H1 (cell line): ENCODE data around the gene TWNK. TPM values are rescaled to one million over a fixed set of nuclear protein-coding genes. Genes with fewer than 3 reads are reported as not detected.

Source experiments
- CHD7 ChIP-seq: fragments of 300-600 bp; sonication (generic); IDR thresholded peaks from 2 replicates; pipeline ENCODE4 v1.7.1; 2012; ENCODE audit warnings: low read length, moderate library complexity, mild to moderate bottlenecking, inconsistent platforms; ENCODE audit not compliant: insufficient replicate concordance
- ZNF274 ChIP-seq: IDR thresholded peaks from 2 replicates; pipeline ENCODE4 v1.7.0; 2012; ENCODE audit warnings: low read length, borderline replicate concordance; ENCODE audit errors: extremely low read depth
- polyA plus RNA-seq, 7 experiments: library from polyadenylated mRNA; depleted of rRNA in 3 of 7; stranded (reverse) in 5 of 7; unstranded in 2 of 7; fragments of >200 nt in 5 of 7; fragments of 200-250 nt in 2 of 7; gene quantifications; 1 replicate in 5 of 7; 2 replicates in 1 of 7; 4 replicates in 1 of 7; pipeline versions ENCODE4 v1.2.1 to v1.2.3, GENCODE V29; 2011 to 2013; ENCODE audit warnings: missing spikeins in 2 of 7, mixed read lengths in 2 of 7
- total RNA-seq: library from RNA; stranded (reverse); fragmentation: NEBNext Ultra II Directional; extraction: Animal tissue kit (Norgen Biotek cat#: 25700); gene quantifications from 2 replicates; pipeline ENCODE4 v1.2.1, GENCODE V29; 2021

The TWNK gene
- total and polyA plus RNA-seq, 2 of the 8 experiments (the other 6 are each of a cell fraction or from before 2014, with no cell fraction given): 15.4 to 32.5 TPM

GRCh38 chr10:100980711-100981110 lies 6.6 kb upstream of the TWNK start (continued):
- no peak for TF ChIP-seq CHD7
- TF ChIP-seq ZNF274: no peak
